ENCODE data around the gene ZG16.
A peak's percentile ranks its signal among the peaks of the same experiment; 100 is the strongest.

The ZG16 gene

DNA sequence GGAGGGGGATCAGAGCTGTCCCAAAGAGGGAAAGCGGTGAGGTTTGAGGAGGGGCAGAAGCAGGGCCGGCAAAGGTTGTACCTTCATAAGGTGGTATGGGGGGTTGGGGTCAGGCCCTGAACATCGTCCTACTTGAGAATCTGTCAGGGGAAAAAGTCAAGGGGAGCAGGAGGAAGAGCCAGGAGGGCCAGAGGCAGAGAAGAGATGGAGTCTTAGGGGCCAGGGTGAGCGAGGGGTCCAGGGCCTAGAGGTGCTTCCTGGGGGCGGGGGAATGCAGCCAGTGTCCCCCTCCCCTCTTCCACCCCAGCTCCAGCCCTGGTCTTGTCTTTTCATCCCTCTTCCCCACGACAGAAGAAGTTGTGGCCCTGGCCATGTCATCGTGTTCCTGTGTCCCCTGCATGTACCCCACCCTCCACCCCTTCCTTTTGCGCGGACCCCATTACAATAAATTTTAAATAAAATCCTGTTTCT lies 32.7 kb downstream of the ZG16 start:
- DNase-seq (ENCODE audit: low read depth in 1 of 2, low spot score in 1 of 2): no peak
- TF ChIP-seq JUND (IDR thresholded peaks at IDR 0.05; ENCODE audit: low read depth): no peak
- in situ Hi-C loops (cut with HindIII; ENCODE audit: low pct_unique_long_range_greater_than_20kb, low sequenced_read_pairs): no loop called here

DNA sequence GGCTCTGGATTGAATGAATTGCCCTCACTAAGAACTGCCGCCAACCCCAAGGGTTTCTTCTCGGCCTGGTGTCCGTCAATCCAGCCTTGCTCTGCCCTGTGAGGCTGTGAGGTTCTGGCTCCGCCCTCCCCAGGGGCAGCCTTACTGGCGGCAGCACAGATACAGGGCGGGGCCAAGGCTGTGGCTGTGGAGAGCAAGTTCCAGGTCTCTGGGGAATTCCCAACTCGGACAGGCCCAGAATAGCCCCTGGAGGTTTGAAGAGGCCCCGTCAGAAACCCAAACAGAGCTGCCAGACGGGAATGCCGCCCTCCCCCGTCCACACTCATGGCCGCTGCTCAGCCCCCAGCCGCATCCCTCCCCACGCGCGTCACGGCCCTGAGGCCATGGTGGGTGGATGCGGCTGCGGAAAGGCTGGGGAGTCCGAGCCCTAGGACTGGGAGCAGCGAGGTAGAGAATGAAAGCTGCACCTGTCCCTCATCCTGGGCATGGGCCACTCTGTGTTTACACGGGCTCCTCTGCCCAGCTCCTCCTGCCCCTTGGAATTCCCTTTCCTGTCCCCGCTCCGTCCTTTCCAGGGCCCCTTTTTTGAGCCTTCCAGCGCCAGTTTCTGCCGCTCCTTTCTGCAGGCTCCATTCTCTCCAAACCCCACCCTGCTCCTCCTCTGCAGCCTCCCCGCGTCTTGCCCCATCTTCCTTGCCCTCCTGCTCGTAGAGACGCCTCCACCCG lies 33.3 kb downstream of the ZG16 start:
- in situ Hi-C loops (cut with HindIII; ENCODE audit: low pct_unique_long_range_greater_than_20kb, low sequenced_read_pairs): no loop called here
- no peak for TF ChIP-seq JUND (IDR thresholded peaks at IDR 0.05; ENCODE audit: low read depth)
- peak; percentile 97 to 98 for DNase-seq (ENCODE audit: low read depth in 1 of 2, low spot score in 1 of 2)

DNA sequence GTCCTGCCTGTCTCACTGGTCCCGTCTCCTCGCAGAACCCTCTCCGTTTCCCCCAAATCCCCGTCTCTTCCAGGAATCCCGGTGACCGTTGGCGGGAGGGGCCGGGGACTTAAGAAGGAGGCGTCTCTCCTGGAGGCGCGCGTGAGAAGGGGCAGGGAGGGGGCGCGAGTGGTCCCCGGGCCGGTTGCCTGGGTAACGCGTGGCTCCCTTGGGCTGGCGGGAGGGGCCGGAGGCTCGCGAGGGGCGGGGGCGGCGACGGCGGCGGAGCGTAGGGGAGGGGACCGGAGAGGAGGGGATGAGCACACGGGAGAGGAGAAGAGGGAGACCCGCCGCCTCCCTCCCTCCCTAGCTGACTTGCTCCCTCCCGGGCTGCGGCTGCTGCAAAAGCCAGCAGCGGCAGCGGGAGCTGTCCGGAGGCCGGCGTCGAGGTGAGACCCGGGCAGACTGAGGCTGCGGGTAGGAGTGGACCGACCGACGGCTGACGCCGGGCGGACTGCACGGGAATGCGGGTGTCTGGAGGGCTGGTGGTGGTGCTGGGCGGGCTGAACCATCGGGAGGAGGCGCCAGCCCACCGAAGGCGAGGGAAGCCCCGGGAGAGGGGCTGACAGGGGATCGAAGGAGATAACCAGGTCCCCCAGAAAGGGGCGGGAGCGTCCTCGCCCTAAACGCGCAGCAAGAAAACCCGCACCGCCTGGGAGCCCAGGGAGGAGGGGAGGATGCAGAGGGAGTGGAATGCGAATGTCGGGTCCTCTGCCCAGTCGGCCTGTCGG lies 34.0 kb downstream of the ZG16 start, which contains the start of gene PRRT2:
Gene PRRT2 (plus strand): TSS at position 298 of the 770 bp plus-strand sequence. CDS start 862 bp downstream, outside the sequence.
- no peak for TF ChIP-seq JUND (IDR thresholded peaks at IDR 0.05; ENCODE audit: low read depth)
- in situ Hi-C loops (cut with HindIII; ENCODE audit: low pct_unique_long_range_greater_than_20kb, low sequenced_read_pairs): no loop called here
- DNase-seq (ENCODE audit: low read depth in 1 of 2, low spot score in 1 of 2): peak; percentile 31 to 65

DNA sequence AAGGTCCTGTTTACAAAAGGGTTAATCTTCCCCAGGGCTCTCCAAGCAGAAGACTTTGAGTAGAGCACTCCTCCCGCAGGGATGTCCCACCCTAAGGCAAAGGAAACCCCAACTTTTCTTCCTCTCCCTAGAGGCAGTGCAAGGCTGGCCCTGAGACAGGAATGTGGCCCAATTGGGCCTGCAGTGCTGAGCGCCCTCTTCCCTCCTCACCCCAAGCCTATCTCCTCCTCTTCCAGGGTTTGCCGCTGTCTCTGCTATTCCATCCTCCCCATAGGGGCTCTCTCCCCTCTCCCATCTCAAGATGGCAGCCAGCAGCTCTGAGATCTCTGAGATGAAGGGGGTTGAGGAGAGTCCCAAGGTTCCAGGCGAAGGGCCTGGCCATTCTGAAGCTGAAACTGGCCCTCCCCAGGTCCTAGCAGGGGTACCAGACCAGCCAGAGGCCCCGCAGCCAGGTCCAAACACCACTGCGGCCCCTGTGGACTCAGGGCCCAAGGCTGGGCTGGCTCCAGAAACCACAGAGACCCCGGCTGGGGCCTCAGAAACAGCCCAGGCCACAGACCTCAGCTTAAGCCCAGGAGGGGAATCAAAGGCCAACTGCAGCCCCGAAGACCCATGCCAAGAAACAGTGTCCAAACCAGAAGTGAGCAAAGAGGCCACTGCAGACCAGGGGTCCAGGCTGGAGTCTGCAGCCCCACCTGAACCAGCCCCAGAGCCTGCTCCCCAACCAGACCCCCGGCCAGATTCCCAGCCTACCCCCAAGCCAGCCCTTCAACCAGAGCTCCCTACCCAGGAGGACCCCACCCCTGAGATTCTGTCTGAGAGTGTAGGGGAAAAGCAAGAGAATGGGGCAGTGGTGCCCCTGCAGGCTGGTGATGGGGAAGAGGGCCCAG lies 34.9 kb downstream of the ZG16 start:
- DNase-seq (ENCODE audit: low read depth in 1 of 2, low spot score in 1 of 2): no peak
- in situ Hi-C loops (cut with HindIII; ENCODE audit: low pct_unique_long_range_greater_than_20kb, low sequenced_read_pairs): no loop called here
- no peak for TF ChIP-seq JUND (IDR thresholded peaks at IDR 0.05; ENCODE audit: low read depth)

DNA sequence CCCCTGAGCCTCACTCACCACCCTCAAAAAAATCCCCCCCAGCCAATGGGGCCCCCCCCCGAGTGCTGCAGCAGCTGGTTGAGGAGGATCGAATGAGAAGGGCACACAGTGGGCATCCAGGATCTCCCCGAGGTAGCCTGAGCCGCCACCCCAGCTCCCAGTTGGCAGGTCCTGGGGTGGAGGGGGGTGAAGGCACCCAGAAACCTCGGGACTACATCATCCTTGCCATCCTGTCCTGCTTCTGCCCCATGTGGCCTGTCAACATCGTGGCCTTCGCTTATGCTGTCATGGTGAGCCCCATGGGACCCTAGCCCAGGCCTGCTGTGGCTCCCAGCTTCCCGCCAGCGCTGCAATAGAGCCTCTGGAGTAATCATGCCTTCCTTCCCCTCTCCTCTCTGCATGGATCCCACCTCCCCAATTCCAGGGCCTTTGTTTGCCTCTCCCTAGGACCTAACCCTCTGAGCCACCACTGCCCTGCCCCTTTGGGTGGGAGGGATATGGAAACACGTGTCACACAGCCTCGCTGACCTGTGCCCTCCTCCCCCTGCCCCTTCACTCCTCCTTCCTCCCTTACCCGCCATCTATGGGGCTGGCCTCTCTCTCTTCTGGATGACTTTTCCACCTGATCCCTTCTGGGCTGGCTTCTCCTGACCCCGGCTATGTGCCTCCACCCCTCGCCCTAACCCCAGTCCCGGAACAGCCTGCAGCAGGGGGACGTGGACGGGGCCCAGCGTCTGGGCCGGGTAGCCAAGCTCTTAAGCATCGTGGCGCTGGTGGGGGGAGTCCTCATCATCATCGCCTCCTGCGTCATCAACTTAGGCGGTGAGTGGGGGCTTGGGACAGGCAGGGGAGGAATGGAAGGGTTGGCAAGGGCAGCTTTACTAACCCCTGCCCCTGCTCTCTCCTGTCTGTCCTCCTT lies 35.8 kb downstream of the ZG16 start:
- no peak for DNase-seq (ENCODE audit: low read depth in 1 of 2, low spot score in 1 of 2)
- in situ Hi-C loops (cut with HindIII; ENCODE audit: low pct_unique_long_range_greater_than_20kb, low sequenced_read_pairs): no loop called here

DNA sequence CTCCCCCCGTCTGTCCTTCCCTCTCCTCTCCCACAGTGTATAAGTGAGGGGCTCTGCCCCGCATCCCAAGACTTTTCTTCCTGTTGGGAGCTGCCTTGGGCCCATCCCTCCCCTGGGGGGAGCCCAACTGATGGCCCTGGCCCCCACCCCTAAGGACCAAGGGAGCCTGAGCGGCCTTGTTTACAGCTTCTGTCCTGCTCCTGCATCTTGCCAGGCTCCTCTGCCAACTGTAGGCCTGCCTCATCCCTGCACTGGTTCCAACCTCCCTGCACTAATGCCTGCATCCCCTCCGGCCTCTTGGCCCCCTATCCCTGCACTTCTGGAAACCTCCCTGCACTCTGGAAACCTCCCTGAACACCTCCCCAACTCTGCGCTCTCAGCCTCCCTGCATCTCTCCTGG lies 36.5 kb downstream of the ZG16 start:
- DNase-seq (ENCODE audit: low read depth in 1 of 2, low spot score in 1 of 2): no peak
- no peak for TF ChIP-seq JUND (IDR thresholded peaks at IDR 0.05; ENCODE audit: low read depth)
- in situ Hi-C loops (cut with HindIII; ENCODE audit: low pct_unique_long_range_greater_than_20kb, low sequenced_read_pairs): no loop called here

More for the DNA sequence above, 35.8 kb downstream of the ZG16 start:
- TF ChIP-seq JUND (IDR thresholded peaks at IDR 0.05; ENCODE audit: low read depth): no peak

DNA sequence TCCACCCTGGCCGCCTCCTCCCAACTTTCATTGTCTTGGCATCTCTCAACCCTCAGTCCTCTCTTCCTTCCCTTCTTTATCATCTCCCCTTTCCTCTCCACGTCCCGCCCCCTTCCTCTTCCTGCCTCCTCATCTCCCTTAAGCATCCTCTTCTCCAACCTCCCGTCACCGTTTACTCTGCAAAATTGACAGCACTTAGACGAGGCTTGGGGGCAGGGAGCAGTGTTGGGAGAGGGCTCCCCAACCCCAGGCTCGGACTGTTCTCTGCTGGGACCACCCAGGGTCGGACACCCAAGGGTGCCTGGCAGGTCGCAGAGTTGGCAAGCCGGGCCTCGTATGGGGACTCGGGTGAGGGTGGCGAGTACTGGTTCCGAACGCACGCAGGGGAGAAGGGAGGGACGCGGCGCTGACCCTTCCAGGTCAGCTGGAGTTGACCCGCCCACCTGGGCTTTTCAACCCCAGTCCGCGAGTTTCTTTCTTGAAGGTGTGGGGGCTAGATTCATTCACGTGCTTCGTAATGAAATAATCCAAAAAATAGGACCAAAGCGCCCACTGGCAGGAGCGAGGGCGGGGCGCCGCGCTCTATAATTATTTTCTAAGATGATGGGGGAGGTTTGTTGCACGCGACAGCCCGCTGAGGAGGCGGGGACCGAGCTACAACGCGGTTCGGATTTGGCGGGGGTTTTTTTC lies 37.1 kb downstream of the ZG16 start:
- no peak for TF ChIP-seq JUND (IDR thresholded peaks at IDR 0.05; ENCODE audit: low read depth)
- no peak for DNase-seq (ENCODE audit: low read depth in 1 of 2, low spot score in 1 of 2)
- in situ Hi-C loops (cut with HindIII; ENCODE audit: low pct_unique_long_range_greater_than_20kb, low sequenced_read_pairs): no loop called here

DNA sequence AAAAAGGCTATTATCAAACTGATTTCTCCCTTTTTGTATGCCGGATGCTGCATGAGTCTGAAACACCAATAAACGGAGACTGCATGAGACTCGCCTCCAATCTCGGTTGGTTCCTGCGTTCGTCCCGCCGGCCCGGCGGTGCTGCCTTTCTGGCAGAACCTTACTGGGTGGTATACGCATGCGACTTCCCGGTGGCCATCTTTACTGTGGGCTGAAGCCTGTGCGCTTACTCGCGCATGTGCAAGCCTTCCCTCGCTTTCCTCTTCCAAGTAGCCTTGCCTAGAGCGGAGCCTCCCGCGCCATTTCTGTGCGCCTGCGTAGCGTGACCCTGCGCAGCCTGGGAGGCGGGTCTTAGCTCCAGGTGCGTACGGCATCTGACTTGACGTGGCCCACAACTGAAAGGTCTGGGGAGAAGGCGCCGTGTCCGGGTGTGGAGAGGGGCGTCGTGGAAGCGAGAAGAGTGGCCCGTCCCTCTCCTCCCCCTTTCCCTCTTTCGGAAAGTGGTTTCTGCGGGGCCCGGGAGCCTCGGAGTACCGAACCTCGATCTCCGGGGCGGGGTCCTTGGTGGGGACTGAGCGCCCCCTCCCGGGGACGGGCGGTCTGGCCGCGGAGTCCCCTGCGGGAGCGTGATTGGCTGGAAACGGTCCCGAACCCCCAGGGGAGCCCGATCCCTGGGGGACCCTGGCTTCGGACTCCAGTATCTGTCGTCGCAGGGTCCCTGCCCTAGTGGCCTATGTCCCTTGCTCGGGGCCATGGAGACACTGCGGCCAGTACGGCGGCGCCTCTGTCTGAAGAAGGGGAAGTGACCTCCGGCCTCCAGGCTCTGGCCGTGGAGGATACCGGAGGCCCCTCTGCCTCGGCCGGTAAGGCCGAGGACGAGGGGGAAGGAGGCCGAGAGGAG lies 38.0 kb downstream of the ZG16 start, which contains the start of gene PAGR1:
Gene PAGR1 (plus strand): TSS at position 360 of the 901 bp plus-strand sequence. CDS start 374 bp downstream, at position 734.
- in situ Hi-C loops (cut with HindIII; ENCODE audit: low pct_unique_long_range_greater_than_20kb, low sequenced_read_pairs): no loop called here
- TF ChIP-seq JUND (IDR thresholded peaks at IDR 0.05; ENCODE audit: low read depth): no peak
- DNase-seq (ENCODE audit: low read depth in 1 of 2, low spot score in 1 of 2): peak; percentile 97 to 99

DNA sequence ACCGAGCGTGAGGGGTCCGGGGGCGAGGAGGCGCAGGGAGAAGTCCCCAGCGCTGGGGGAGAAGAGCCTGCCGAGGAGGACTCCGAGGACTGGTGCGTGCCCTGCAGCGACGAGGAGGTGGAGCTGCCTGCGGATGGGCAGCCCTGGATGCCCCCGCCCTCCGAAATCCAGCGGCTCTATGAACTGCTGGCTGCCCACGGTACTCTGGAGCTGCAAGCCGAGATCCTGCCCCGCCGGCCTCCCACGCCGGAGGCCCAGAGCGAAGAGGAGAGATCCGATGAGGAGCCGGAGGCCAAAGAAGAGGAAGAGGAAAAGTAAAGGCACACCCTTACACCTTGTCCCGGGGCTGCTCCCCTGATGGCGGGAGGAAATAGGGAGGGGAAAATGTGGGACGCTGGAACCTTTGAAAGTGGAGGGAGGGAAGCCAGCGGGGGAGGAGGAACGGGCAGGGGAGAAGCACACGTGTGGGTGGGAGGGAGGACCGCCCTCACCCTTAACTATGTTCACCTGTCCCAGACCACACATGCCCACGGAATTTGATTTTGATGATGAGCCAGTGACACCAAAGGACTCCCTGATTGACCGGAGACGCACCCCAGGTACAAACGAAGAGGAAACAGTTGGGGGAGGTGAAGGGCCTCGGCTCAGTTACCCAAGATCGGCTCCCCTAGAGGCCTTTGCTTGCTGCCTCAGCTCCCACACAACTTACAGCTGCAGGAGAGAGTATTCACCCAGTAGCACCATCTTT lies 38.8 kb downstream of the ZG16 start:
- in situ Hi-C loops (cut with HindIII; ENCODE audit: low pct_unique_long_range_greater_than_20kb, low sequenced_read_pairs): no loop called here
- TF ChIP-seq JUND (IDR thresholded peaks at IDR 0.05; ENCODE audit: low read depth): no peak
- DNase-seq (ENCODE audit: low read depth in 1 of 2, low spot score in 1 of 2): peak; percentile 51 to 74
